Measurements from ENCODE around the gene ZFYVE19. TPM values are rescaled to one million over a fixed set of nuclear protein-coding genes. Genes with fewer than 3 reads are reported as not detected.

ZFYVE19 gene
- total and polyA plus RNA-seq, 2 of the 13 experiments (the other 11 are each of a cell fraction or from before 2014, with no cell fraction given): 23.3 to 44.0 TPM

- in situ Hi-C loops (cut with HindIII; ENCODE audit: extremely low pct_ligation_motif_present, low pct_unique_long_range_greater_than_20kb) (no loop called here), intact Hi-C loops (cut with micrococcal nuclease; ENCODE audit: unreplicated experiment) (no loop called here)
- H3K36me3 ChIP-seq (replicated peaks in 1 of 2; ENCODE audit: control insufficient read depth in 1 of 2, insufficient read depth in 2 of 2, low read length in 2 of 2): peaks cover 15 to 40% of the 10 kb centered on the region in 2 experiments; a peak in 4 of 5 replicates
- ChIA-PET CTCF (ENCODE audit: low intra/inter-chr PET ratio, low total read pairs) (no interaction called here), POLR2A (no interaction called here)
- 97% methylated on average over 9 of the region's 17 CpGs for WGBS (ENCODE audit: low lambda C conversion rate)
- BruUV-seq (replicated peaks): no TSS peak
- no peak overlapping the region for H3K4me2 ChIP-seq (ENCODE audit: low read depth, low read length)
- no peak overlapping the region for H3K27ac ChIP-seq (ENCODE audit: extremely low read length, insufficient read depth, low read length)
- no peaks in the 10 kb centered on the region for H3K27me3 ChIP-seq (ENCODE audit: control insufficient read depth in 1 of 2, insufficient read depth in 2 of 2, low read length in 2 of 2)
- H3K9ac ChIP-seq (ENCODE audit: insufficient read depth, low read depth, low read length): no peak overlapping the region
- DNase-seq (ENCODE audit: low spot score): no peak
- no peaks in the 10 kb centered on the region for H4K20me1 ChIP-seq (ENCODE audit: insufficient read depth, low read length)
- H3K79me2 ChIP-seq (ENCODE audit: insufficient read depth, low read length): peaks cover 4% of the 10 kb centered on the region
- FAIRE-seq: no peak
- no peak overlapping the region for H2AFZ ChIP-seq (ENCODE audit: low read length)
- H3K4me1 ChIP-seq (ENCODE audit: insufficient read depth, low read length): peaks cover 11% of the 10 kb centered on the region
- H3K9me3 ChIP-seq (ENCODE audit: low read length): no peaks in the 10 kb centered on the region
- no peak for ATAC-seq
- no peak overlapping the region for H3K4me3 ChIP-seq (replicated peaks in 1 of 3; ENCODE audit: insufficient read depth in 1 of 3, low read depth in 2 of 3, low read length in 3 of 3)
- no peak for TF ChIP-seq KDM3A (CRISPR knock-in tag; IDR thresholded peaks at IDR 0.05; ENCODE audit: low read depth)
- no peak for TF ChIP-seq AKNA (CRISPR knock-in tag; IDR thresholded peaks at IDR 0.05; ENCODE audit: borderline replicate concordance)
- TF ChIP-seq ZNF609 (CRISPR knock-in tag; IDR thresholded peaks at IDR 0.05; ENCODE audit: borderline replicate concordance): no peak
- no peak for TF ChIP-seq FUBP1 (CRISPR knock-in tag; IDR thresholded peaks at IDR 0.05; ENCODE audit: borderline replicate concordance)
- no peak for TF ChIP-seq ATF3 (CRISPR knock-in tag; IDR thresholded peaks at IDR 0.05)
- no peak for TF ChIP-seq AFF4 (CRISPR knock-in tag; IDR thresholded peaks at IDR 0.05)
- TF ChIP-seq ZBTB38 (CRISPR knock-in tag; IDR thresholded peaks at IDR 0.05): no peak
These were observed 36.7 kb upstream of the ZFYVE19 start for GRCh38 chr15:40770147-40770721.

Measured in HepG2 (cell line).